ENCODE measurements around the gene PLA2G1B. TPM values are rescaled to one million over a fixed set of nuclear protein-coding genes. Genes with fewer than 3 reads are reported as not detected.
"Not testable (repeated sequence)": the region's sequence is repeated elsewhere in the genome, so short reads cannot be mapped to it uniquely, and the experiment has no call there.

Gene PLA2G1B
- total RNA-seq, 1 donor from 2014 or later: 1.8 TPM

- no peak for DNase-seq (ENCODE audit: low spot score)
Measured at GRCh38 chr12:120359128-120359527, 31.5 kb upstream of the PLA2G1B start.

GRCh38 chr12:120358412-120359100, 31.0 kb upstream of the PLA2G1B start:
- DNase-seq (ENCODE audit: low spot score): no peak

- no peak for DNase-seq (ENCODE audit: low spot score)
Measured at GRCh38 chr12:120357104-120357503, 29.5 kb upstream of the PLA2G1B start.

GRCh38 chr12:120356567-120357030, 29.0 kb upstream of the PLA2G1B start:
- no peak for DNase-seq (ENCODE audit: low spot score)

- no peak for DNase-seq (ENCODE audit: low spot score)
Measured at GRCh38 chr12:120353556-120354317, 26.2 kb upstream of the PLA2G1B start.

GRCh38 chr12:120353136-120353535, 25.6 kb upstream of the PLA2G1B start:
- no peak for DNase-seq (ENCODE audit: low spot score)

- no peak for DNase-seq (ENCODE audit: low spot score)
Measured at GRCh38 chr12:120352117-120352516, 24.5 kb upstream of the PLA2G1B start.

GRCh38 chr12:120350576-120351350, 23.2 kb upstream of the PLA2G1B start:
- no peak for DNase-seq (ENCODE audit: low spot score)

- no peak for DNase-seq (ENCODE audit: low spot score)
Measured at GRCh38 chr12:120347766-120348165, 20.2 kb upstream of the PLA2G1B start.

GRCh38 chr12:120346681-120347080, 19.1 kb upstream of the PLA2G1B start:
- no peak for DNase-seq (ENCODE audit: low spot score)

- DNase-seq (ENCODE audit: low spot score): no peak
Measured at GRCh38 chr12:120346031-120346430, 18.5 kb upstream of the PLA2G1B start.

GRCh38 chr12:120343692-120344091, 16.1 kb upstream of the PLA2G1B start:
- no peak for DNase-seq (ENCODE audit: low spot score)

GRCh38 chr12:120343039-120343537, 15.5 kb upstream of the PLA2G1B start:
- no peak for DNase-seq (ENCODE audit: low spot score)

GRCh38 chr12:120342175-120343038, 14.8 kb upstream of the PLA2G1B start:
- DNase-seq (ENCODE audit: low spot score): no peak

- no peak for DNase-seq (ENCODE audit: low spot score)
Measured at GRCh38 chr12:120339256-120339655, 11.7 kb upstream of the PLA2G1B start.

GRCh38 chr12:120337730-120338129, 10.2 kb upstream of the PLA2G1B start:
- no peak for DNase-seq (ENCODE audit: low spot score)

GRCh38 chr12:120336392-120336791, 8.8 kb upstream of the PLA2G1B start:
- not testable (repeated sequence) for DNase-seq (ENCODE audit: low spot score)

- DNase-seq (ENCODE audit: low spot score): not testable (repeated sequence)
Measured at GRCh38 chr12:120335447-120335846, 7.9 kb upstream of the PLA2G1B start.

GRCh38 chr12:120332523-120332922, 4.9 kb upstream of the PLA2G1B start:
- DNase-seq (ENCODE audit: low spot score): no peak

GRCh38 chr12:120332041-120332440, 4.5 kb upstream of the PLA2G1B start:
- no peak for DNase-seq (ENCODE audit: low spot score)

- no peak for DNase-seq (ENCODE audit: low spot score)
Measured at GRCh38 chr12:120331390-120331789, 3.8 kb upstream of the PLA2G1B start.
